GM23338 (cell line): Measurements from ENCODE around the gene EIF3B. TPM values are rescaled to one million over a fixed set of nuclear protein-coding genes. Genes with fewer than 3 reads are reported as not detected.

Experiments
- ATAC-seq: fragments of 200-7000 bp; cut with Tn5 transposase; 3 replicates; pipeline ENCODE4 v1.9.1; 2020
- DNase-seq: peaks from one replicate; pipeline ENCODE4 v3.0.0-alpha.2; 2015; ENCODE audit warnings: low spot score
- H2AFZ ChIP-seq: fragments of 200-600 bp; sonication (generic); 2 replicates; pipeline ENCODE4 v1.8.0; 2016; ENCODE audit warnings: antibody characterized with exemption, mild to moderate bottlenecking, moderate library complexity
- H3F3A ChIP-seq: fragments of 200-600 bp; sonication (generic); replicated peaks from 2 replicates; pipeline ENCODE4 v1.8.0; 2017; ENCODE audit warnings: antibody characterized with exemption, mixed run types, low read depth
- H3K27ac ChIP-seq: fragments of 200-600 bp; sonication (generic); 2 replicates; pipeline ENCODE4 v1.6.1; 2016; ENCODE audit warnings: low read depth
- H3K27me3 ChIP-seq: fragments of 200-600 bp; sonication (generic); 2 replicates; pipeline ENCODE4 v1.8.0; 2016; ENCODE audit warnings: mild to moderate bottlenecking, mixed run types, moderate library complexity; ENCODE audit not compliant: insufficient read depth
- H3K36me3 ChIP-seq: fragments of 200-600 bp; sonication (generic); 2 replicates; pipeline ENCODE4 v1.8.0; 2016; ENCODE audit warnings: mild to moderate bottlenecking; ENCODE audit not compliant: insufficient read depth
- H3K4me1 ChIP-seq: fragments of 200-600 bp; sonication (generic); 2 replicates; pipeline ENCODE4 v1.8.0; 2016; ENCODE audit warnings: mild to moderate bottlenecking, moderate library complexity; ENCODE audit not compliant: insufficient read depth
- H3K4me2 ChIP-seq: fragments of 200-600 bp; sonication (generic); 2 replicates; pipeline ENCODE4 v1.7.1; 2017; ENCODE audit warnings: mixed run types
- H3K4me3 ChIP-seq: fragments of 200-600 bp; sonication (generic); 2 replicates; pipeline ENCODE4 v1.6.1; 2016; ENCODE audit warnings: mixed run types
- H3K79me2 ChIP-seq: fragments of 200-600 bp; sonication (generic); replicated peaks from 2 replicates; pipeline ENCODE4 v1.8.0; 2017; ENCODE audit warnings: mild to moderate bottlenecking; ENCODE audit not compliant: insufficient read depth
- H3K9me2 ChIP-seq: fragments of 200-600 bp; sonication (generic); 2 replicates; pipeline ENCODE4 v1.8.0; 2017; ENCODE audit not compliant: insufficient read depth
- H4K20me1 ChIP-seq: fragments of 200-600 bp; sonication (generic); replicated peaks from 2 replicates; pipeline ENCODE4 v1.8.0; 2017; ENCODE audit warnings: mild to moderate bottlenecking; ENCODE audit not compliant: insufficient read depth
- H3K27ac Mint-ChIP-seq: 2 replicates; pipeline ENCODE4 v1.8.0; 2020; ENCODE audit warnings: inconsistent platforms, mild to moderate bottlenecking, moderate library complexity, mixed read lengths
- H3K27me3 Mint-ChIP-seq: 3 replicates; pipeline ENCODE4 v1.8.0; 2022; ENCODE audit warnings: low read depth, mild to moderate bottlenecking, moderate library complexity, mixed read lengths, inconsistent platforms; ENCODE audit not compliant: insufficient read depth, poor library complexity
- H3K36me3 Mint-ChIP-seq: 3 replicates; pipeline ENCODE4 v1.8.0; 2021; ENCODE audit warnings: low read depth, mild to moderate bottlenecking, inconsistent platforms, moderate library complexity, mixed read lengths
- H3K4me1 Mint-ChIP-seq: 3 replicates; pipeline ENCODE4 v1.8.0; 2020; ENCODE audit warnings: mild to moderate bottlenecking, inconsistent platforms, mixed read lengths
- H3K4me3 Mint-ChIP-seq: 3 replicates; pipeline ENCODE4 v1.8.0; 2021; ENCODE audit warnings: moderate library complexity, mild to moderate bottlenecking, inconsistent platforms, mixed read lengths
- H3K9me3 Mint-ChIP-seq: 3 replicates; pipeline ENCODE4 v1.8.0; 2020; ENCODE audit warnings: moderate library complexity, mild to moderate bottlenecking, inconsistent platforms, mixed read lengths
- CTCF ChIP-seq, 2 experiments: fragments of 200-600 bp in 1 of 2; sonication (generic) in 1 of 2; conservative IDR thresholded peaks; 2 replicates each; pipeline versions ENCODE4 v1.5.1 to v1.6.1; 2016 to 2017; ENCODE audit warnings: antibody characterized with exemption in 2 of 2, low read depth in 2 of 2, mild to moderate bottlenecking in 2 of 2, moderate library complexity in 1 of 2
- EZH2phosphoT487 ChIP-seq: fragments of 200-600 bp; sonication (generic); IDR thresholded peaks from one replicate; pipeline ENCODE4 v1.8.1; 2018; ENCODE audit warnings: antibody characterized with exemption; ENCODE audit not compliant: unreplicated experiment
- JUNB ChIP-seq: IDR thresholded peaks from one replicate; pipeline ENCODE4 v1.6.1; 2016; ENCODE audit warnings: antibody characterized with exemption; ENCODE audit not compliant: unreplicated experiment
- NANOG ChIP-seq: IDR thresholded peaks from 2 replicates; pipeline ENCODE4 v1.6.1; 2016; ENCODE audit warnings: antibody characterized with exemption, borderline replicate concordance
- POLR2AphosphoS5 ChIP-seq: IDR thresholded peaks from 2 replicates; pipeline ENCODE4 v1.6.1; 2016; ENCODE audit warnings: antibody characterized with exemption, low read depth
- REST ChIP-seq: IDR thresholded peaks from one replicate; pipeline ENCODE4 v1.6.1; 2018; ENCODE audit warnings: antibody characterized with exemption; ENCODE audit not compliant: unreplicated experiment
- STAT1 ChIP-seq: IDR thresholded peaks from one replicate; pipeline ENCODE4 v1.6.1; 2016; ENCODE audit warnings: antibody characterized with exemption; ENCODE audit not compliant: unreplicated experiment
- ZNF114 ChIP-seq: fragments of 250-450 bp; sonication (Bioruptor Pico); IDR thresholded peaks from 2 replicates; pipeline ENCODE4 v1.5.0; 2020; ENCODE audit warnings: mild to moderate bottlenecking, moderate library complexity
- ZNF331 ChIP-seq: fragments of 250-450 bp; sonication (Bioruptor Pico); IDR thresholded peaks from 2 replicates; pipeline ENCODE4 v1.5.0; 2020; ENCODE audit warnings: low read depth, mild to moderate bottlenecking, moderate library complexity
- ZNF462 ChIP-seq: fragments of 250-450 bp; sonication (Bioruptor Pico); IDR thresholded peaks from 2 replicates; pipeline ENCODE4 v1.5.0; 2020; ENCODE audit warnings: mild to moderate bottlenecking, moderate library complexity
- polyA plus RNA-seq: library from polyadenylated mRNA; unstranded; fragments of >200 nt; fragmentation: Nextera tagmentation; extraction: Ambion mirVana; gene quantifications from 2 replicates; pipeline ENCODE4 v1.2.1, GENCODE V29; 2016
- total RNA-seq: library from RNA; depleted of rRNA; stranded (reverse); fragments of >200 nt; shearing (Covaris generic); gene quantifications from 2 replicates; pipeline ENCODE4 v1.2.3, GENCODE V29; 2014

Gene EIF3B
- total and polyA plus RNA-seq, 2 experiments from 2014 or later, result 106 to 355 TPM

- Histone ChIP-seq H3K79me2 (no peaks in the 10 kb centered on the region), H3K27ac (no peak overlapping the region), H3K9me2 (no peaks in the 10 kb centered on the region), H3K27me3 (no peaks in the 10 kb centered on the region), H3F3A (no peaks in the 10 kb centered on the region), H3K4me2 (no peak overlapping the region), H2AFZ (no peak overlapping the region), H3K36me3 (no peaks in the 10 kb centered on the region), H3K4me1 (no peaks in the 10 kb centered on the region), H3K4me3 (no peak overlapping the region), H4K20me1 (no peaks in the 10 kb centered on the region)
- ATAC-seq (no peak), DNase-seq (no peak)
- peaks cover 15% of the 10 kb centered on the region; the same call in 2 of the 3 replicates for H3K4me1 Mint-ChIP-seq
- H3K27me3 Mint-ChIP-seq, result peaks cover 16% of the 10 kb centered on the region
- H3K27ac Mint-ChIP-seq, result no peak overlapping the region
- no peaks in the 10 kb centered on the region for H3K9me3 Mint-ChIP-seq
- no peaks in the 10 kb centered on the region for H3K36me3 Mint-ChIP-seq
- TF ChIP-seq ZNF114 (CRISPR knock-in tag), result no peak
- TF ChIP-seq JUNB, result no peak
- TF ChIP-seq EZH2phosphoT487, result no peak
- no peak for TF ChIP-seq ZNF462 (CRISPR knock-in tag)
- TF ChIP-seq POLR2AphosphoS5, result no peak
- TF ChIP-seq CTCF (conservative IDR thresholded peaks at IDR 0.05; ENCODE audit: low read depth in 2 of 2), result no peak
- no peak for TF ChIP-seq REST
- TF ChIP-seq NANOG, result no peak
- no peak for TF ChIP-seq STAT1
- TF ChIP-seq ZNF331 (CRISPR knock-in tag), result no peak
- no peak overlapping the region; the same call in 2 of the 3 replicates for H3K4me3 Mint-ChIP-seq
Measured at GRCh38 chr7:2393706-2394105, 39.1 kb downstream of the EIF3B start.
